GM19438 (cell line): ENCODE data around the gene TMEM164.

ENCODE experiments used
- ATAC-seq: cut with Tn5 transposase; IDR thresholded peaks from one replicate; pipeline ENCODE4 v1.9.1; 2021; ENCODE audit warnings: low read depth; ENCODE audit not compliant: unreplicated experiment

TMEM164 gene

GRCh38 chrX:110036162-110037033, 33.5 kb downstream of the TMEM164 start:
- ATAC-seq = no peak

GRCh38 chrX:110037178-110037577, 34.3 kb downstream of the TMEM164 start:
- no peak for ATAC-seq

- no peak for ATAC-seq
Measured at GRCh38 chrX:110038900-110039299, 36.0 kb downstream of the TMEM164 start.

GRCh38 chrX:110041980-110042379, 39.1 kb downstream of the TMEM164 start:
- no peak for ATAC-seq

GRCh38 chrX:110042496-110042895, 39.6 kb downstream of the TMEM164 start:
- ATAC-seq = no peak

GRCh38 chrX:110043506-110043905, 40.6 kb downstream of the TMEM164 start:
- ATAC-seq = no peak

GRCh38 chrX:110044346-110045249, 41.7 kb downstream of the TMEM164 start:
- no peak for ATAC-seq

GRCh38 chrX:110045421-110045820, 42.5 kb downstream of the TMEM164 start:
- no peak for ATAC-seq

GRCh38 chrX:110046001-110046400, 43.1 kb downstream of the TMEM164 start:
- no peak for ATAC-seq

GRCh38 chrX:110046971-110047370, 44.1 kb downstream of the TMEM164 start:
- ATAC-seq = no peak

GRCh38 chrX:110049096-110049495, 46.2 kb downstream of the TMEM164 start:
- ATAC-seq = no peak

GRCh38 chrX:110050386-110050785, 47.5 kb downstream of the TMEM164 start:
- no peak for ATAC-seq

GRCh38 chrX:110050901-110051300, 48.0 kb downstream of the TMEM164 start:
- no peak for ATAC-seq

GRCh38 chrX:110051559-110051958, 48.6 kb downstream of the TMEM164 start:
- ATAC-seq = no peak

- no peak for ATAC-seq
Measured at GRCh38 chrX:110052303-110052702, 49.4 kb downstream of the TMEM164 start.

GRCh38 chrX:110053453-110053852, 50.5 kb downstream of the TMEM164 start:
- no peak for ATAC-seq

- no peak for ATAC-seq
Measured at GRCh38 chrX:110055616-110056015, 52.7 kb downstream of the TMEM164 start.

- no peak for ATAC-seq
Measured at GRCh38 chrX:110056419-110056818, 53.5 kb downstream of the TMEM164 start.

- no peak for ATAC-seq
Measured at GRCh38 chrX:110059410-110059809, 56.5 kb downstream of the TMEM164 start.

- ATAC-seq = no peak
Measured at GRCh38 chrX:110060317-110060716, 57.4 kb downstream of the TMEM164 start.

- ATAC-seq = no peak
Measured at GRCh38 chrX:110060846-110061537, 58.1 kb downstream of the TMEM164 start.
